ENCODE data around the gene HES3. TPM values are rescaled to one million over a fixed set of nuclear protein-coding genes. Genes with fewer than 3 reads are reported as not detected.

HES3 gene
- total RNA-seq, 1 donor from 2014 or later = not detected

GRCh38 chr1:6294080-6294889, 50.3 kb downstream of the HES3 start:
- intact Hi-C loops (cut with DNase I) = no loop called here
- Histone ChIP-seq H3K27me3 (no peaks in the 10 kb centered on the region), H3K36me3 (no peaks in the 10 kb centered on the region), H3K4me1 (peaks cover 3% of the 10 kb centered on the region), H3K27ac (no peak overlapping the region), H3K9me3 (no peaks in the 10 kb centered on the region), H3K4me3 (no peak overlapping the region)
- DNase-seq (ENCODE audit: extremely low spot score in 2 of 2) = no peak
- TF ChIP-seq POLR2A (IDR thresholded peaks at IDR 0.05) (no peak), POLR2AphosphoS5 (IDR thresholded peaks at IDR 0.05; ENCODE audit: insufficient read depth in 1 of 2, low read depth in 1 of 2) (no peak), CTCF (IDR thresholded peaks at IDR 0.05) (no peak)

- intact Hi-C loops (cut with DNase I) = no loop called here
- no peak for TF ChIP-seq CTCF (IDR thresholded peaks at IDR 0.05)
- no peak for TF ChIP-seq POLR2A (IDR thresholded peaks at IDR 0.05)
- no peak for TF ChIP-seq POLR2AphosphoS5 (IDR thresholded peaks at IDR 0.05; ENCODE audit: insufficient read depth in 1 of 2, low read depth in 1 of 2)
- Histone ChIP-seq H3K27ac (no peak overlapping the region), H3K9me3 (no peaks in the 10 kb centered on the region), H3K4me1 (no peaks in the 10 kb centered on the region), H3K4me3 (no peak overlapping the region), H3K27me3 (no peaks in the 10 kb centered on the region), H3K36me3 (no peaks in the 10 kb centered on the region)
- no peak for DNase-seq (ENCODE audit: extremely low spot score in 2 of 2)
These were observed 51.0 kb downstream of the HES3 start for GRCh38 chr1:6294890-6295556.

Other genes starting within 250 kb of the HES3 start
- gene KCNAB2, start 198.3 kb upstream of the HES3 start, total RNA-seq = 8.8 TPM
- 2.0 TPM for gene CHD5, start 63.9 kb upstream of the HES3 start, total RNA-seq
- gene RPL22, start 44.6 kb upstream of the HES3 start, total RNA-seq = 154 TPM
- gene RNF207, start 38.1 kb upstream of the HES3 start, total RNA-seq = 19.4 TPM
- gene ICMT, start 8.2 kb upstream of the HES3 start, total RNA-seq = 43.2 TPM
- gene GPR153, start 16.9 kb downstream of the HES3 start, total RNA-seq = 11.5 TPM
- 38.8 TPM for gene ACOT7, start 149.6 kb downstream of the HES3 start, total RNA-seq
- gene HES2, start 175.7 kb downstream of the HES3 start, total RNA-seq = 44.7 TPM
- gene ESPN, start 180.6 kb downstream of the HES3 start, total RNA-seq = 77.1 TPM
- gene TNFRSF25, start 222.0 kb downstream of the HES3 start, total RNA-seq = 32.7 TPM
- gene PLEKHG5, start 247.5 kb downstream of the HES3 start, total RNA-seq = 17.2 TPM

Data from vagina (tissue), 2 donors.